Measurements from ENCODE around the gene ADARB1.

The ADARB1 gene

GRCh38 chr21:45079351-45079750, 5.0 kb downstream of the ADARB1 start:
- DNase-seq = peak; percentile 33

DNA sequence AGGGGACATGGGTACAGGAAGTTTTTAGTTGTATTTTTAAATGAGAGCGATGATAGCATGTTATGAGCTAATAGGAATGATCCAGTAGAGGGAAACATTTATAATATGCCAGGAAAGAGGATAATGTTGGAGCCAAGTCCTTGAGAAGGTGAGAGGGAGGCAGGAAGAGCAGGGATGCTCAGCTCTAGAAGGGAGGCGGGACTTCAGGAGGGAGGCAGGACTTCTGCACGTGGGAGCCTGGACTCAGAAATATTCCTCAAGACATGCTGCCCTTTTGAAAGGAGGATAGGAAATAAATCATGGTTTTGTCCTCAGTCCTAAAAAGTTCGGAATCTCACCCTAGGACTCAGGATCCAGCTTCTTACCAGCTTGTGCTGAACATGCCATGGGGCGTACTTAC, 5.9 kb downstream of the ADARB1 start:
- DNase-seq = no peak

GRCh38 chr21:45080639-45081414, 6.4 kb downstream of the ADARB1 start:
- DNase-seq = peak; percentile 61

DNA sequence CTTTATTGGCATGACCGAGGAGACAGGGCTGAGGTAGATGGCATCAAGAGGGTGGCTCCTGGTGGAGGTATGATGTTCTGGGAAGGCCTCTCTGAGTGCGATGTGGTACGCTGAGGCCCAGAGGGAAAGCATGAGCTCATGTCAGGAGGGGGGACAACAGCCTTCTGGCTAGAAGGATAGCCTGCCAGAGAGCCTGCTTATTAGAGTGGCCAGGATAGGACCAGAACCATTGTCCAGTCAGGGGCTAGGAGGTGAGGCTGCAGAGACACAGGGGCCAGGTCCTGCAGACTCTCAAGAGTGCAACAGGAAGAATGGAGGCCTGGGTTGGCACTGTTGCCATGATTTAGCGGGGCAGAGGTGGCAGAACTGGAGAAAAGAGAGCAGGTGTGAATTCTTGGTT, 7.3 kb downstream of the ADARB1 start:
- no peak for DNase-seq

- DNase-seq = no peak
Observed at GRCh38 chr21:45082736-45083135, 8.4 kb downstream of the ADARB1 start.

- no peak for DNase-seq
Observed at GRCh38 chr21:45084121-45084520, 9.7 kb downstream of the ADARB1 start.

- DNase-seq = no peak
Observed at GRCh38 chr21:45084881-45085536, 10.6 kb downstream of the ADARB1 start.

- DNase-seq = no peak
Observed at GRCh38 chr21:45085700-45086099, 11.3 kb downstream of the ADARB1 start.

- DNase-seq = no peak
Observed at GRCh38 chr21:45086337-45086958, 12.1 kb downstream of the ADARB1 start.

GRCh38 chr21:45087022-45087823, 12.8 kb downstream of the ADARB1 start:
- DNase-seq = no peak

DNA sequence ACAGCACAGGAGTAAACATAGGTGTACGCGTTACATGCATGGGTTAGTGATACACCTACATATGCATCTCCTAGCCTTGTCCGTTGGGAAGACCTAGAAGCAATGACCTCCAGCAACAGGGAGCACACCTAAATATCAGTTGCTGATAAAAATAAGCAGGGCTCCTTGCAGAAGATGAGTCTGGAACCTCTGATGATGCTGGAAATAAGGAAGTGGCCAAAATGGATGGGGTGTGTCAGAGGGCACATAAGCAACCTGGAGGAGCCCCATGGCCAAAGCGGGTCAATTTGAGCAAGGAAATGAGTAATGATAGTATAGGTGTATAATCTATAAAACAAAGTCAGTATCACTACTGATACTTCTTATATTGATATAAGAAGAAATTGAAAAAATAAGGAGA, 13.7 kb downstream of the ADARB1 start:
- no peak for DNase-seq

GRCh38 chr21:45088729-45089128, 14.3 kb downstream of the ADARB1 start:
- DNase-seq = no peak

DNA sequence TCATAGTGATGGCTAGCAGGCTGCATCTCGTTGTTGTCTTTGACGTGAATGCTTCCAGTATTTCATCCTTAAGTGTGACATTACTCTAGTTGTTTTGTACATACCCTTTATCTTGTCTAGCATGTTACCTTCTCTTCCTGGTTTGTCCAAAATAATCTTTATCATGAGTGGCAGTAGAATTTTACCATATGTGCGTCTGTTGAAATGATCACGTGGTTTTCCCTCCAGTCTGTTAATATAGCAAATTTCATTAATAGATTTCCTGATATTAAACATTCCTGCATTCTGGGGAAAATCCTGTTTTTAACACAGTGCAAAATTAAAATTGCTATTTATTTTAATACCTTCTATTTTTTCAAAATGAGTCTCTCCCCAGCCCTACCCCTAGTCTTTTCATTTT, 15.6 kb downstream of the ADARB1 start:
- no peak for DNase-seq

DNA sequence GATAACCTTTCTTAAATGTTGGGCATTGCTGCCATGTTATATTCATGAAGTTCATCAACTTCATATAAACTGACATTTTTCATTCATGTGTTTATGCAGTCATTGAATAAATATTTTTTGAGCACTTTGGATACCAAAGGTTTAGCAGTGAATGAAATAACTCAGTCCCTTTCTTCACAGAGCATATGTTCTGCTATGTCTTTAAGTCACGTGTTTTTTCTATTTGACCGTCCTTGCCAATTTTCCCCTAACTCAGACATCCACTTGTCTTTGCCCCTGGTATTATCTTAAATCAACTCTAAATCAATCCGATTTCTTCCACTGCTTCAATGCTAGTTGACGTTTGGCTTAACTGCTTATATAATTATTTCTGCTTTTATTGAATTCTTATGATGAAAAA, 16.6 kb downstream of the ADARB1 start:
- no peak for DNase-seq

DNA sequence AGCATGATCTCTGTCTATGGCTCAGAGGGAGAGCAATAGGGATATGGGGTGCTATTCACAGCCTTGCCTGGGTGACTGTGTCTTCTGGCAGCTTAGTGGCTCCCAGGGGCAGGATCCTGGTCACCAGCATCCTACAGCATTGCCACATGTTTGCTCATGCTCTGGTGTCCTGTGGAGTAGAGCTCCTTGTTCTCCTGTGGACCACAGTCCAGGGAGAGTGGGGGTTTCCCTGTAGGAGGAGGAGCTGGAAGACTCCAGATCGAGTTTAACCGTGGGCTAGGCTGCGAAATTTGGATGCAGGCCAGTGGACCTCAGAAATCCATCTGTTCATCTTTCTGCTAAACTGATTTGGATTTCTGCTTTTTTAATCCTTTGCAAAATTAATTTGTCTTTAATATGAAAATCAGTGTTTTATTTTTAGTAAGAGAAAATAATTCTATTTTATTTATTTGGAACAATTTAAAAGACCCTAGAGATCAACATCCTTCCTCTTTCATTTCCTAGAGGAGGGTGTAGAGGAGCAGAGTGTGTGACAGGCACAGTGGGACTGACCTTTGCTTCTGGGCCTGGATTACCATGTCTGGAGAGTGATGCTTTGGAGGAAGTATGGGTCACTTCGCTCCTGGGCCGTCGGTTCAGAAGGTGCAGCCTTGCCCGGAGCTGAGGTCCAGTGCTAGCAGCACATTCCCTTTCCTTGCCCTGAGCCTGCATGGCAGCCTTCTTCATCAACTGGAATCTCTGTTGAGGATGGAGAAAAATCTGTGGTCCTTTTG, 17.4 kb downstream of the ADARB1 start:
- peak; percentile 22 for DNase-seq

DNA sequence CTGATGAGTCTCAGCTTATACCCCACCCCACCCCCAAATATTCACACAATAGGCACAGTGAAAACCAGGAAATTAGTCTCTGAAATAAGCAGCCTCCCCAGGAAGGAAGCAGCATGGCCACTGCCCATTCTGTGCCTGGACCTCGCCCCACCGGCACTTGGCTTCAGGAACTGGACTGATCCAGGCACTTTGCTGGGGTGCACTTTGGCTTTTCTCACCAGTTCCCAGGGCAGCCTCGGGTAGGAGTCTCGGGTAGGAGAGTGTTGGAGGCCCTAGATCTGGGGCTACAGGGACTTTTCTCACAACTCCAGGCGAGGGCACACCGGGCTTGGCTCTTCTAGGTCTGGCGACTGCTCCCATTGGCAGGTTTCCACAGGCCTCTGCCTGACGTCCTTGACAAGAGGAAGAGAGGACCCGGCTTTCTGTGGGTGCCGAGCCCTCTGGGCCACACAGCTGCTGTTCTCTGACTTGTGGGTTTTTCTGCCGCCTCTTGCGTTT, 18.7 kb downstream of the ADARB1 start:
- no peak for DNase-seq

DNA sequence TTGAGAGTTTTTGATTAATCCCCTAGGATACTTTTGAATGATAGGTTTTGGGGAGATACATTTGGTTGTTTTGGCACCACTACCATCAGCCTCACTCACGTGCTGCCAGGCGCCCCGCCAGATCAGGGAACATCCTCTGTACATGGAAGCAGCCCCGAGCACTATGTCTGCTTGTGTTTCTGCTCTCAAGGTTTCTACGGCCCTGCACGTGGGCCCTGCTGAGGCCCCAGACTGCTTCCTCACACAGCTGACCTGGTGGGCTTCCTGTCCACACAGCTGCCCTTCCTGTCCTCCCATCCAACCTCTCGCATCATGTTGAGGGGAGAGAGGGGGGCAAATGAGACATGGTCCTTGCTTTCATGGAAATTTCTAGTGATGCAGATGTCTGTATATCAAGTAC, 20.0 kb downstream of the ADARB1 start:
- no peak for DNase-seq

GRCh38 chr21:45095505-45095904, 21.1 kb downstream of the ADARB1 start:
- DNase-seq = no peak

- DNase-seq = no peak
Observed at GRCh38 chr21:45096217-45096616, 21.8 kb downstream of the ADARB1 start.

GRCh38 chr21:45097827-45098387, 23.5 kb downstream of the ADARB1 start:
- no peak for DNase-seq

GRCh38 chr21:45098867-45099266, 24.5 kb downstream of the ADARB1 start:
- DNase-seq = peak; percentile 28

- no peak for DNase-seq
Observed at GRCh38 chr21:45099571-45099970, 25.2 kb downstream of the ADARB1 start.

Data from HCEC 1CT (cell line).